Common myeloid progenitor, CD34-positive (primary cell): ENCODE measurements around the gene MOB3A.
A peak's percentile ranks its signal among the peaks of the same experiment; 100 is the strongest.

Experiments used
- CTCF ChIA-PET: fragments of 350-600 bp; sonication (Branson Sonifier 250); formaldehyde crosslinking; loops from one replicate; lab custom pipeline; 2021; ENCODE audit warnings: antibody characterized with exemption; lab: Charles Lee
- POLR2A ChIA-PET: fragments of 350-600 bp; sonication (Branson Sonifier 250); formaldehyde crosslinking; loops from one replicate; lab custom pipeline; 2021; ENCODE audit warnings: antibody characterized with exemption; lab: Charles Lee
- DNase-seq, 3 donors: peaks; one replicate each; pipeline versions ENCODE4 v3.0.0 to v3.0.0-alpha.2; 2013
- H3K27ac ChIP-seq, 2 experiments: 1 replicate in 1 of 2; 2 replicates in 1 of 2; pipeline ENCODE4 v1.7.0; 2013; ENCODE audit warnings: inconsistent platforms in 2 of 2, low read length in 2 of 2, mild to moderate bottlenecking in 2 of 2, low read depth in 1 of 2, moderate library complexity in 1 of 2; ENCODE audit not compliant: severe bottlenecking in 2 of 2, insufficient read depth in 1 of 2, poor library complexity in 1 of 2
- H3K27me3 ChIP-seq, 5 experiments: replicated peaks in 2 of 5; 1 replicate in 3 of 5; 2 replicates in 2 of 5; pipeline versions ENCODE4 v1.6.1 to v1.7.0; 2013; ENCODE audit warnings: low read length in 4 of 5, mild to moderate bottlenecking in 2 of 5, moderate library complexity in 2 of 5, inconsistent platforms in 1 of 5; ENCODE audit not compliant: insufficient read depth in 5 of 5, control insufficient read depth in 4 of 5
- H3K36me3 ChIP-seq, 4 experiments: 1 replicate in 2 of 4; 2 replicates in 2 of 4; pipeline versions ENCODE4 v1.6.1 to v1.7.0; 2013; ENCODE audit warnings: low read length in 3 of 4, control low read depth in 1 of 4, mild to moderate bottlenecking in 1 of 4; ENCODE audit not compliant: control insufficient read depth in 4 of 4, insufficient read depth in 4 of 4
- H3K4me1 ChIP-seq, 4 experiments: 1 replicate in 3 of 4; 2 replicates in 1 of 4; pipeline versions ENCODE4 v1.6.1 to v1.7.1; 2013; ENCODE audit warnings: low read length in 3 of 4, mild to moderate bottlenecking in 3 of 4, control low read depth in 1 of 4, inconsistent platforms in 1 of 4, moderate library complexity in 1 of 4; ENCODE audit not compliant: control insufficient read depth in 4 of 4, insufficient read depth in 4 of 4; ENCODE audit errors: control extremely low read depth in 1 of 4
- H3K4me3 ChIP-seq, 7 experiments: 1 replicate in 4 of 7; 2 replicates in 3 of 7; pipeline versions ENCODE4 v1.5.1 to v1.7.0; 2013; ENCODE audit warnings: mild to moderate bottlenecking in 7 of 7, low read length in 6 of 7, moderate library complexity in 6 of 7, inconsistent platforms in 2 of 7, low read depth in 2 of 7, control low read depth in 1 of 7; ENCODE audit not compliant: insufficient read depth in 4 of 7, control insufficient read depth in 1 of 7; ENCODE audit errors: extremely low read depth in 1 of 7
- H3K9me3 ChIP-seq, 5 experiments: 1 replicate in 4 of 5; 2 replicates in 1 of 5; pipeline versions ENCODE4 v1.6.1 to v1.7.1; 2013; ENCODE audit warnings: low read length in 4 of 5, mild to moderate bottlenecking in 2 of 5, inconsistent platforms in 1 of 5, low read depth in 1 of 5, moderate library complexity in 1 of 5; ENCODE audit not compliant: control insufficient read depth in 4 of 5, insufficient read depth in 2 of 5; ENCODE audit errors: control extremely low read depth in 1 of 5
- WGBS: methylation state at CpG from one replicate; pipeline ENCODE4 v1.1.5; 2013; ENCODE audit not compliant: insufficient coverage; 5-methylcytosine and 5-hydroxymethylcytosine counted together

Gene MOB3A

GRCh38 chr19:2042485-2043250 lies 53.5 kb downstream of the MOB3A start:
- peaks cover 2 to 78% (median 56%) of the 10 kb centered on the region in 4 experiments for H3K36me3 ChIP-seq
- CTCF ChIA-PET: interaction anchor here (1.2 to 2.8 kb wide), 4 partner anchors 9 to 26 kb away, joined by 3 to 9 read pairs (median 4); no protein-coding TSS in a partner anchor
- POLR2A ChIA-PET: interaction anchor here (0.7 to 2.0 kb wide), 9 partner anchors 8 to 69 kb away, joined by 3 to 14 read pairs (median 4); partner anchors contain the start of gene MKNK2
- H3K4me3 ChIP-seq: peak overlapping the region in 6 of 7 experiments; percentile 10 to 65 (median 38)
- no peaks in the 10 kb centered on the region for H3K27me3 ChIP-seq
- DNase-seq: no peak
- WGBS: 29% methylated on average over 24 of the region's 29 CpGs
- peaks cover 0 to 49% (median 34%) of the 10 kb centered on the region in 4 experiments for H3K4me1 ChIP-seq
- peak overlapping the region; percentile 70 to 88 for H3K27ac ChIP-seq
- no peaks in the 10 kb centered on the region for H3K9me3 ChIP-seq

GRCh38 chr19:2041683-2042484 lies 54.2 kb downstream of the MOB3A start:
- Histone ChIP-seq H3K4me3 (peak overlapping the region in 5 of 7 experiments; percentile 29 to 72 (median 54)), H3K9me3 (no peaks in the 10 kb centered on the region), H3K27ac (peak overlapping the region; percentile 90 to 92), H3K36me3 (peaks cover 2 to 71% (median 50%) of the 10 kb centered on the region in 4 experiments), H3K4me1 (peaks cover 0 to 46% (median 34%) of the 10 kb centered on the region in 4 experiments), H3K27me3 (no peaks in the 10 kb centered on the region)
- peak; percentile 96 to 99 (median 98) for DNase-seq
- ChIA-PET CTCF (interaction anchor here (1.1 to 2.8 kb wide), 5 partner anchors 8 to 27 kb away, joined by 3 to 9 read pairs (median 3); no protein-coding TSS in a partner anchor), POLR2A (interaction anchor here (0.6 to 2.0 kb wide), 7 partner anchors 9 to 70 kb away, joined by 3 to 14 read pairs (median 4); partner anchors contain the start of gene MKNK2)
- 15% methylated on average over 54 of the region's 77 CpGs for WGBS

- WGBS: 83% methylated on average over 4 of the region's 6 CpGs
- Histone ChIP-seq H3K4me1 (peaks cover 0 to 46% (median 34%) of the 10 kb centered on the region in 4 experiments), H3K9me3 (no peaks in the 10 kb centered on the region), H3K27me3 (no peaks in the 10 kb centered on the region), H3K4me3 (peak overlapping the region in 4 of 7 experiments; percentile 29 to 72 (median 56)), H3K27ac (peak overlapping the region; percentile 90 to 92), H3K36me3 (peaks cover 2 to 66% (median 46%) of the 10 kb centered on the region in 4 experiments)
- ChIA-PET POLR2A (interaction anchor here (2.0 kb wide), 1 partner anchor 9 kb away, joined by 14 read pairs; the partner anchor contains the start of gene MKNK2), CTCF (interaction anchor here (1.1 to 2.8 kb wide), 3 partner anchors 9 to 13 kb away, joined by 3 to 9 read pairs (median 3); no protein-coding TSS in a partner anchor)
- no peak for DNase-seq
Measured at GRCh38 chr19:2041433-2041682, 54.8 kb downstream of the MOB3A start.

- ChIA-PET POLR2A (interaction anchor here (0.6 kb wide), 1 partner anchor 54 kb away, joined by 3 read pairs; no protein-coding TSS in a partner anchor), CTCF (interaction anchor here (1.1 to 2.8 kb wide), 4 partner anchors 9 to 21 kb away, joined by 3 to 9 read pairs (median 3); no protein-coding TSS in a partner anchor)
- peak overlapping the region in 2 of 7 experiments; percentile 29 to 72 for H3K4me3 ChIP-seq
- H3K4me1 ChIP-seq: peaks cover 0 to 46% (median 34%) of the 10 kb centered on the region in 4 experiments
- peak overlapping the region; percentile 90 to 92 for H3K27ac ChIP-seq
- DNase-seq: no peak
- H3K27me3 ChIP-seq: no peaks in the 10 kb centered on the region
- H3K36me3 ChIP-seq: peaks cover 2 to 61% (median 41%) of the 10 kb centered on the region in 4 experiments
- 91% methylated on average over 26 of the region's 28 CpGs for WGBS
- no peaks in the 10 kb centered on the region for H3K9me3 ChIP-seq
Measured at GRCh38 chr19:2040647-2041432, 55.3 kb downstream of the MOB3A start.

GRCh38 chr19:2039959-2040646 lies 56.0 kb downstream of the MOB3A start:
- Histone ChIP-seq H3K4me1 (peaks cover 0 to 47% (median 34%) of the 10 kb centered on the region in 4 experiments), H3K27me3 (no peaks in the 10 kb centered on the region), H3K9me3 (peaks cover 0 to 7% (median 0%) of the 10 kb centered on the region in 5 experiments), H3K4me3 (no peak overlapping the region), H3K27ac (peak overlapping the region in 1 of 2 experiments; percentile 5), H3K36me3 (peaks cover 2 to 53% (median 35%) of the 10 kb centered on the region in 4 experiments)
- CTCF ChIA-PET: interaction anchor here (1.2 to 2.8 kb wide), 3 partner anchors 8 to 20 kb away, joined by 3 to 9 read pairs (median 3); no protein-coding TSS in a partner anchor
- 93% methylated on average over 18 of the region's 20 CpGs for WGBS
- DNase-seq: no peak
- POLR2A ChIA-PET: interaction anchor here (0.6 kb wide), 1 partner anchor 55 kb away, joined by 5 read pairs; no protein-coding TSS in a partner anchor
